H9 (cell line): ENCODE results near the gene SCGB1D1. TPM values are rescaled to one million over a fixed set of nuclear protein-coding genes. Genes with fewer than 3 reads are reported as not detected.

Experiments
- DNase-seq: peaks from one replicate; pipeline ENCODE4 v3.0.0-alpha.2; 2017
- H2AFZ ChIP-seq: one replicate; pipeline ENCODE4 v1.6.1; 2013; ENCODE audit warnings: mild to moderate bottlenecking, low read length, control low read depth, moderate library complexity
- H2AK5ac ChIP-seq: 2 replicates; pipeline ENCODE4 v1.6.1; 2013; ENCODE audit warnings: low read length, control low read depth, mixed read lengths; ENCODE audit not compliant: insufficient read length
- H2BK120ac ChIP-seq: one replicate; pipeline ENCODE4 v1.6.1; 2013; ENCODE audit warnings: low read depth, mild to moderate bottlenecking, low read length, control low read depth, inconsistent platforms; ENCODE audit not compliant: poor library complexity, severe bottlenecking
- H2BK12ac ChIP-seq: 2 replicates; pipeline ENCODE4 v1.6.1; 2013; ENCODE audit warnings: low read length, control low read depth, mixed read lengths, low read depth; ENCODE audit not compliant: insufficient read length
- H2BK15ac ChIP-seq: 2 replicates; pipeline ENCODE4 v1.6.1; 2013; ENCODE audit warnings: low read depth, low read length, control low read depth
- H2BK20ac ChIP-seq: one replicate; pipeline ENCODE4 v1.6.1; 2013; ENCODE audit warnings: low read depth, mild to moderate bottlenecking, low read length, control low read depth, inconsistent platforms; ENCODE audit not compliant: poor library complexity, severe bottlenecking
- H2BK5ac ChIP-seq: 2 replicates; pipeline ENCODE4 v1.6.1; 2013; ENCODE audit warnings: low read length, control low read depth, mixed read lengths; ENCODE audit not compliant: insufficient read length
- H3K14ac ChIP-seq: 2 replicates; pipeline ENCODE4 v1.6.1; 2013; ENCODE audit warnings: low read length, control low read depth; ENCODE audit not compliant: insufficient read depth
- H3K18ac ChIP-seq: 2 replicates; pipeline ENCODE4 v1.6.1; 2013; ENCODE audit warnings: low read depth, mild to moderate bottlenecking, mixed read lengths, low read length, control low read depth; ENCODE audit not compliant: insufficient read length
- H3K23ac ChIP-seq: 2 replicates; pipeline ENCODE4 v1.6.1; 2013; ENCODE audit warnings: low read length, control low read depth, mixed read lengths, low read depth; ENCODE audit not compliant: insufficient read length
- H3K23me2 ChIP-seq: 2 replicates; pipeline ENCODE4 v1.6.1; 2013; ENCODE audit warnings: low read depth, mild to moderate bottlenecking, mixed read lengths, low read length, control low read depth; ENCODE audit not compliant: insufficient read length, poor library complexity, severe bottlenecking
- H3K27ac ChIP-seq: 2 replicates; pipeline ENCODE4 v1.5.1; 2013; ENCODE audit warnings: low read length, control low read depth, mixed read lengths, low read depth; ENCODE audit not compliant: insufficient read length
- H3K27me3 ChIP-seq: 2 replicates; pipeline ENCODE4 v1.6.1; 2013; ENCODE audit warnings: low read length, control low read depth, inconsistent platforms; ENCODE audit not compliant: insufficient read depth
- H3K4ac ChIP-seq: 2 replicates; pipeline ENCODE4 v1.6.1; 2013; ENCODE audit warnings: low read depth, mild to moderate bottlenecking, control low read depth, inconsistent platforms, low read length, moderate library complexity
- H3K4me1 ChIP-seq: 2 replicates; pipeline ENCODE4 v1.6.1; 2013; ENCODE audit warnings: low read length, control low read depth, inconsistent platforms; ENCODE audit not compliant: insufficient read depth
- H3K4me2 ChIP-seq: 2 replicates; pipeline ENCODE4 v1.6.1; 2013; ENCODE audit warnings: low read length, control low read depth, mixed read lengths; ENCODE audit not compliant: insufficient read length, insufficient read depth
- H3K56ac ChIP-seq: 2 replicates; pipeline ENCODE4 v1.6.1; 2013; ENCODE audit warnings: low read depth, mild to moderate bottlenecking, mixed read lengths, low read length, control low read depth; ENCODE audit not compliant: insufficient read length
- H3K79me1 ChIP-seq: 2 replicates; pipeline ENCODE4 v1.6.1; 2013; ENCODE audit warnings: low read depth, mild to moderate bottlenecking, moderate library complexity, low read length, control low read depth, inconsistent platforms; ENCODE audit not compliant: insufficient read depth, poor library complexity, severe bottlenecking
- H3K79me2 ChIP-seq: 2 replicates; pipeline ENCODE4 v1.6.1; 2013; ENCODE audit warnings: low read length, control low read depth, inconsistent platforms; ENCODE audit not compliant: insufficient read depth
- H3K9ac ChIP-seq: 2 replicates; pipeline ENCODE4 v1.6.1; 2013; ENCODE audit warnings: low read length, control low read depth, mixed read lengths; ENCODE audit not compliant: insufficient read length; ENCODE audit errors: extremely low read depth
- H3K9me3 ChIP-seq: one replicate; pipeline ENCODE4 v1.6.1; 2013; ENCODE audit warnings: low read depth, low read length, inconsistent platforms; ENCODE audit not compliant: control insufficient read depth
- H3T11ph ChIP-seq: one replicate; pipeline ENCODE4 v1.6.1; 2013; ENCODE audit warnings: mild to moderate bottlenecking, low read length, control low read depth, inconsistent platforms
- H4K20me1 ChIP-seq: one replicate; pipeline ENCODE4 v1.6.1; 2013; ENCODE audit not compliant: control insufficient read depth, insufficient read length, insufficient read depth
- H4K5ac ChIP-seq: 2 replicates; pipeline ENCODE4 v1.6.1; 2013; ENCODE audit warnings: low read depth, mild to moderate bottlenecking, mixed read lengths, low read length, control low read depth; ENCODE audit not compliant: insufficient read length
- H4K8ac ChIP-seq: replicated peaks from 2 replicates; pipeline ENCODE4 v1.6.1; 2013; ENCODE audit warnings: low read length, control low read depth, mixed read lengths, low read depth; ENCODE audit not compliant: insufficient read length
- H4K91ac ChIP-seq: 2 replicates; pipeline ENCODE4 v1.6.1; 2013; ENCODE audit warnings: low read depth, mild to moderate bottlenecking, moderate library complexity, mixed read lengths, low read length, control low read depth; ENCODE audit not compliant: insufficient read length
- H3K27ac Mint-ChIP-seq, 3 experiments: 2 replicates in 2 of 3; 3 replicates in 1 of 3; pipeline ENCODE4 v1.8.0; 2020 to 2021; ENCODE audit warnings: mixed read lengths in 3 of 3, mild to moderate bottlenecking in 1 of 3, moderate library complexity in 1 of 3
- H3K27me3 Mint-ChIP-seq: 2 replicates; pipeline ENCODE4 v1.8.0; 2021; ENCODE audit warnings: low read depth, mild to moderate bottlenecking, moderate library complexity, mixed read lengths
- H3K36me3 Mint-ChIP-seq, 3 experiments: 2 replicates in 2 of 3; 3 replicates in 1 of 3; pipeline ENCODE4 v1.8.0; 2020 to 2021; ENCODE audit warnings: low read depth in 3 of 3, mixed read lengths in 3 of 3; ENCODE audit not compliant: insufficient read depth in 1 of 3
- H3K4me1 Mint-ChIP-seq, 2 experiments: 2 replicates each; pipeline ENCODE4 v1.8.0; 2020; ENCODE audit warnings: mixed read lengths in 2 of 2
- H3K4me3 Mint-ChIP-seq, 2 experiments: 2 replicates in 1 of 2; 3 replicates in 1 of 2; pipeline ENCODE4 v1.8.0; 2020 to 2021; ENCODE audit warnings: mild to moderate bottlenecking in 2 of 2, mixed read lengths in 2 of 2, moderate library complexity in 1 of 2
- H3K9me3 Mint-ChIP-seq, 2 experiments: 2 replicates in 1 of 2; 3 replicates in 1 of 2; pipeline ENCODE4 v1.8.0; 2020; ENCODE audit warnings: mild to moderate bottlenecking in 2 of 2, mixed read lengths in 2 of 2, moderate library complexity in 1 of 2
- WGBS: extraction: QIAGEN DNeasy Blood & Tissue Kit; methylation state at CpG from one replicate; pipeline ENCODE4 v1.1.7; 2013; ENCODE audit warnings: missing lambda C conversion rate, low lambda C conversion rate, mixed read lengths; ENCODE audit not compliant: insufficient read length; ENCODE audit errors: extremely low coverage; 5-methylcytosine and 5-hydroxymethylcytosine counted together
- total RNA-seq: library from RNA; stranded (reverse); gene quantifications from 2 replicates; pipeline ENCODE4 v1.2.1, GENCODE V29; 2021
- TF ChIP-seq, protein P1 (sequence below): fragments of 200-600 bp; sonication (generic); conservative IDR thresholded peaks from 3 replicates; pipeline ENCODE4 v1.8.0; 2021; ENCODE audit warnings: antibody characterized with exemption, mild to moderate bottlenecking

Gene SCGB1D1
- total RNA-seq, 1 experiment from 2014 or later = not detected

DNA sequence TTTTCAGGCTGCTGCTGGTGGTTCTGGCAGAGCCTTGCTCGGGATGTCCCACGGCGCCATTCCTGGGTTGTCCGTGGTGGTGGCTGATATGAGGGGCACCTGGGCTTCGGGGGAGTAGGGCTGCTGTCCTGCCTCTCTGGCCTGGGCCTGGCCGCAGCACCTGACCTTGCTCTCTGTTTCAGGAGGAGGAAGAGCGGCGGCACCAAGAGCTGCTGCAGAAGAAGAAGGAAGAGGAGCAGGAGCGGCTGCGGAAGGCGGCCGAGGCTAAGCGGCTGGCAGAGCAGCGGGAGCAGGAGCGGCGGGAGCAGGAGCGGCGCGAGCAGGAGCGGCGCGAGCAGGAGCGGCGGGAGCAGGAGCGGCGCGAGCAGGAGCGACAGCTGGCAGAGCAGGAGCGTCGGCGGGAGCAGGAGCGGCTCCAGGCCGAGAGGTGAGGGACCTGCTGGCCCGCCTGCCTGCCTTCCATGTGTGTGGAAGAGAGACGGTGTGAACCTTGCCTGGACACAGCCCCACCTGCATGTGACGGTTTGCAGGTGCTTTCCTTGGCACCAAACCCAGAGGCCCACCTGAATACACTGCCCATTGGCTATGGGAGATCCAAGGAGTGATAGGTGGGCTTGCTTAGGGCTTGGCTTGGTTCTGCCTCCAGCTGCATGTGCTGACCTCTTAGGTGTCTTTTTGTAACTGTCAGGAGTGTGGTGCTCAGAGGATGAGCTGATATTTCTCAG lies 43.4 kb upstream of the SCGB1D1 start:
- TF ChIP-seq, protein P1, sequence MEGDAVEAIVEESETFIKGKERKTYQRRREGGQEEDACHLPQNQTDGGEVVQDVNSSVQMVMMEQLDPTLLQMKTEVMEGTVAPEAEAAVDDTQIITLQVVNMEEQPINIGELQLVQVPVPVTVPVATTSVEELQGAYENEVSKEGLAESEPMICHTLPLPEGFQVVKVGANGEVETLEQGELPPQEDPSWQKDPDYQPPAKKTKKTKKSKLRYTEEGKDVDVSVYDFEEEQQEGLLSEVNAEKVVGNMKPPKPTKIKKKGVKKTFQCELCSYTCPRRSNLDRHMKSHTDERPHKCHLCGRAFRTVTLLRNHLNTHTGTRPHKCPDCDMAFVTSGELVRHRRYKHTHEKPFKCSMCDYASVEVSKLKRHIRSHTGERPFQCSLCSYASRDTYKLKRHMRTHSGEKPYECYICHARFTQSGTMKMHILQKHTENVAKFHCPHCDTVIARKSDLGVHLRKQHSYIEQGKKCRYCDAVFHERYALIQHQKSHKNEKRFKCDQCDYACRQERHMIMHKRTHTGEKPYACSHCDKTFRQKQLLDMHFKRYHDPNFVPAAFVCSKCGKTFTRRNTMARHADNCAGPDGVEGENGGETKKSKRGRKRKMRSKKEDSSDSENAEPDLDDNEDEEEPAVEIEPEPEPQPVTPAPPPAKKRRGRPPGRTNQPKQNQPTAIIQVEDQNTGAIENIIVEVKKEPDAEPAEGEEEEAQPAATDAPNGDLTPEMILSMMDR = no peak
- no peak overlapping the region for H2BK15ac ChIP-seq
- no peaks in the 10 kb centered on the region for H3K27me3 ChIP-seq
- Mint-ChIP-seq H3K4me1 (no peaks in the 10 kb centered on the region), H3K36me3 (peaks cover 59 to 91% (median 90%) of the 10 kb centered on the region in 3 experiments), H3K27ac (peak overlapping the region in 2 of 3 experiments; percentile 10 to 64; a peak in 2 of 7 replicates), H3K27me3 (no peaks in the 10 kb centered on the region), H3K4me3 (no peak overlapping the region), H3K9me3 (no peaks in the 10 kb centered on the region; a peak in 1 of 5 replicates)
- no peak overlapping the region for H3K56ac ChIP-seq
- no peak overlapping the region for H3K14ac ChIP-seq
- no peak overlapping the region for H3K18ac ChIP-seq
- no peak overlapping the region for H2AK5ac ChIP-seq
- H2BK5ac ChIP-seq = no peak overlapping the region
- no peak overlapping the region for H3K23ac ChIP-seq
- H3K4me1 ChIP-seq = no peaks in the 10 kb centered on the region
- H3K9me3 ChIP-seq = no peaks in the 10 kb centered on the region
- H3K4ac ChIP-seq = no peak overlapping the region
- H3K9ac ChIP-seq = no peak overlapping the region
- H3K23me2 ChIP-seq = no peaks in the 10 kb centered on the region
- no peak overlapping the region for H2BK20ac ChIP-seq
- H4K91ac ChIP-seq = no peak overlapping the region
- no peak overlapping the region for H2BK12ac ChIP-seq
- no peak overlapping the region for H2AFZ ChIP-seq
- no peaks in the 10 kb centered on the region for H3K79me1 ChIP-seq
- no peaks in the 10 kb centered on the region for H3K79me2 ChIP-seq
- no peaks in the 10 kb centered on the region for H4K20me1 ChIP-seq
- DNase-seq = peak; percentile 17
- no peak overlapping the region for H2BK120ac ChIP-seq
- no peak overlapping the region for H4K8ac ChIP-seq
- no peak overlapping the region for H3T11ph ChIP-seq
- H3K27ac ChIP-seq = no peak overlapping the region
- H4K5ac ChIP-seq = no peak overlapping the region
- no CpG with 5 or more reads among the region's 36 CpGs for WGBS
- no peak overlapping the region for H3K4me2 ChIP-seq
